Keratinocyte (primary cell): ENCODE results near the gene GTPBP6. TPM values are rescaled to one million over a fixed set of nuclear protein-coding genes. Genes with fewer than 3 reads are reported as not detected.

ENCODE experiments used
- DNase-seq: peaks from one replicate; pipeline ENCODE4 v3.0.0-alpha.2; 2011; ENCODE audit warnings: low read depth, missing footprints, low spot score
- FAIRE-seq: peaks from 2 replicates; lab custom pipeline; 2011; peaks lifted over from hg19 to GRCh38; lab: Jason Lieb, UNC
- H2AFZ ChIP-seq: 2 replicates; pipeline ENCODE4 v1.6.0; 2012; ENCODE audit warnings: low read length, control low read depth, inconsistent platforms; ENCODE audit not compliant: control insufficient read depth
- H3K27ac ChIP-seq: 2 replicates; pipeline ENCODE4 v1.5.1; 2011; ENCODE audit warnings: low read length; ENCODE audit not compliant: control insufficient read depth, insufficient read depth
- H3K27me3 ChIP-seq: 3 replicates; pipeline ENCODE4 v1.6.0; 2011; ENCODE audit warnings: low read length; ENCODE audit not compliant: control insufficient read depth, insufficient read depth; ENCODE audit errors: extremely low read depth
- H3K36me3 ChIP-seq, 2 experiments: 2 replicates in 1 of 2; 3 replicates in 1 of 2; pipeline ENCODE4 v1.5.1; 2011; ENCODE audit warnings: low read length in 2 of 2, mild to moderate bottlenecking in 1 of 2; ENCODE audit not compliant: control insufficient read depth in 2 of 2, insufficient read depth in 2 of 2; ENCODE audit errors: extremely low read depth in 1 of 2
- H3K4me1 ChIP-seq: 3 replicates; pipeline ENCODE4 v1.5.1; 2011; ENCODE audit warnings: low read length; ENCODE audit not compliant: control insufficient read depth, insufficient read depth; ENCODE audit errors: extremely low read depth
- H3K4me2 ChIP-seq: 3 replicates; pipeline ENCODE4 v1.6.0; 2011; ENCODE audit warnings: low read depth, low read length; ENCODE audit not compliant: control insufficient read depth, insufficient read depth; ENCODE audit errors: extremely low read depth
- H3K4me3 ChIP-seq, 3 experiments: fragments of 200-600 bp in 1 of 3; sonication (generic) in 1 of 3; 2 replicates in 2 of 3; 3 replicates in 1 of 3; pipeline ENCODE4 v1.5.1; 2011 to 2016; ENCODE audit warnings: low read length in 3 of 3, mild to moderate bottlenecking in 3 of 3, control low read depth in 2 of 3, inconsistent platforms in 1 of 3, low read depth in 1 of 3, mixed read lengths in 1 of 3, mixed run types in 1 of 3, moderate library complexity in 1 of 3; ENCODE audit not compliant: control insufficient read depth in 2 of 3, insufficient read depth in 2 of 3; ENCODE audit errors: extremely low read depth in 1 of 3
- H3K79me2 ChIP-seq: 2 replicates; pipeline ENCODE4 v1.6.0; 2012; ENCODE audit warnings: low read length; ENCODE audit not compliant: control insufficient read depth, insufficient read depth
- H3K9ac ChIP-seq: 3 replicates; pipeline ENCODE4 v1.6.0; 2011; ENCODE audit warnings: low read length; ENCODE audit not compliant: control insufficient read depth, insufficient read depth; ENCODE audit errors: extremely low read depth
- H3K9me1 ChIP-seq: 3 replicates; pipeline ENCODE4 v1.6.0; 2011; ENCODE audit warnings: low read length; ENCODE audit not compliant: control insufficient read depth, insufficient read depth; ENCODE audit errors: extremely low read depth
- H3K9me3 ChIP-seq: 2 replicates; pipeline ENCODE4 v1.5.1; 2012; ENCODE audit warnings: low read depth, low read length; ENCODE audit not compliant: control insufficient read depth
- H4K20me1 ChIP-seq: 3 replicates; pipeline ENCODE4 v1.6.0; 2011; ENCODE audit warnings: low read length; ENCODE audit not compliant: control insufficient read depth, insufficient read depth; ENCODE audit errors: extremely low read depth
- CTCF ChIP-seq, 3 experiments: IDR thresholded peaks in 1 of 3; conservative IDR thresholded peaks in 1 of 3; optimal IDR thresholded peaks in 1 of 3; 2 replicates in 2 of 3; 3 replicates in 1 of 3; pipeline versions ENCODE3 to v1.5.1; 2011; ENCODE audit warnings: low read length in 3 of 3, mild to moderate bottlenecking in 3 of 3, moderate library complexity in 2 of 3, control low read depth in 1 of 3, inconsistent platforms in 1 of 3; ENCODE audit not compliant: insufficient read depth in 2 of 3; ENCODE audit errors: extremely low read depth in 1 of 3
- EZH2 ChIP-seq: IDR thresholded peaks from one replicate; pipeline ENCODE4 v1.6.1; 2012; ENCODE audit warnings: inconsistent platforms, mild to moderate bottlenecking, low read length, moderate library complexity
- dilution Hi-C: fragments of 300-500 bp; cut with MboI; formaldehyde crosslinking; loops from one replicate; pipeline ENCODE4 v1.7.0; 2020; ENCODE audit warnings: low sequenced_read_pairs; ENCODE audit not compliant: extremely low pct_ligation_motif_present
- polyA plus RNA-seq, 5 experiments: library from polyadenylated mRNA; depleted of rRNA in 3 of 5; stranded (reverse) in 3 of 5; stranded (forward) in 1 of 5; unstranded in 1 of 5; fragments of >200 nt; gene quantifications; 1 replicate in 1 of 5; 2 replicates in 3 of 5; 3 replicates in 1 of 5; pipeline versions ENCODE4 v1.2.1 to v1.2.3, GENCODE V29; 2011 to 2012; ENCODE audit warnings: missing spikeins in 2 of 5, low read depth in 1 of 5, low replicate concordance in 1 of 5

Gene GTPBP6
- polyA plus RNA-seq, 1 donor (not counting 4 experiments of a cell fraction or from before 2014, with no cell fraction given) = 16.7 TPM

GRCh38 chrX:314781-315595 is 3.6 kb downstream of the GTPBP6 start:
- peaks cover 16 to 31% of the 10 kb centered on the region in 2 experiments for H3K36me3 ChIP-seq

GRCh38 chrX:314049-314448 is 4.5 kb downstream of the GTPBP6 start:
- dilution Hi-C loops = no loop called here
- Histone ChIP-seq H3K4me3 (no peak overlapping the region), H3K27ac (no peak overlapping the region), H3K27me3 (no peaks in the 10 kb centered on the region), H3K9ac (no peak overlapping the region), H3K79me2 (peaks cover 12% of the 10 kb centered on the region), H3K36me3 (peaks cover 18 to 31% of the 10 kb centered on the region in 2 experiments), H3K4me1 (no peaks in the 10 kb centered on the region), H3K9me1 (no peaks in the 10 kb centered on the region), H3K4me2 (no peak overlapping the region), H2AFZ (no peak overlapping the region), H3K9me3 (no peaks in the 10 kb centered on the region), H4K20me1 (no peaks in the 10 kb centered on the region)
- no peak for TF ChIP-seq EZH2
- TF ChIP-seq CTCF (optimal IDR thresholded peaks at IDR 0.05 in 1 of 3, IDR thresholded peaks at IDR 0.05 in 1 of 3, conservative IDR thresholded peaks at IDR 0.05 in 1 of 3; ENCODE audit: extremely low read depth in 1 of 3, insufficient read depth in 2 of 3, low read length in 3 of 3) = no peak
- DNase-seq (no peak), FAIRE-seq (no peak)

More at GRCh38 chrX:314781-315595, 3.6 kb downstream of the GTPBP6 start:
- H3K9me3 ChIP-seq = no peaks in the 10 kb centered on the region
- H3K4me1 ChIP-seq = no peaks in the 10 kb centered on the region
- dilution Hi-C loops = no loop called here
- H3K9ac ChIP-seq = no peak overlapping the region
- H3K27ac ChIP-seq = no peak overlapping the region
- H3K4me2 ChIP-seq = no peak overlapping the region
- peaks cover 21% of the 10 kb centered on the region for H3K79me2 ChIP-seq
- no peak overlapping the region for H3K4me3 ChIP-seq
- H3K9me1 ChIP-seq = no peaks in the 10 kb centered on the region
- no peaks in the 10 kb centered on the region for H3K27me3 ChIP-seq
- DNase-seq = no peak
- no peak for FAIRE-seq
- no peak for TF ChIP-seq CTCF (optimal IDR thresholded peaks at IDR 0.05 in 1 of 3, IDR thresholded peaks at IDR 0.05 in 1 of 3, conservative IDR thresholded peaks at IDR 0.05 in 1 of 3; ENCODE audit: extremely low read depth in 1 of 3, insufficient read depth in 2 of 3, low read length in 3 of 3)
- no peaks in the 10 kb centered on the region for H4K20me1 ChIP-seq
- H2AFZ ChIP-seq = no peak overlapping the region
